GOT3 (cell line): ENCODE measurements around the gene BCL7B.
A peak's percentile ranks its signal among the peaks of the same experiment; 100 is the strongest.
"Not testable (repeated sequence)": the region's sequence is repeated elsewhere in the genome, so short reads cannot be mapped to it uniquely, and the experiment has no call there.

Source experiments
- DNase-seq: peaks from one replicate; lab custom pipeline; 2025; ENCODE audit warnings: mixed read lengths; lab: John Stamatoyannopoulos, UW

Gene BCL7B

DNA sequence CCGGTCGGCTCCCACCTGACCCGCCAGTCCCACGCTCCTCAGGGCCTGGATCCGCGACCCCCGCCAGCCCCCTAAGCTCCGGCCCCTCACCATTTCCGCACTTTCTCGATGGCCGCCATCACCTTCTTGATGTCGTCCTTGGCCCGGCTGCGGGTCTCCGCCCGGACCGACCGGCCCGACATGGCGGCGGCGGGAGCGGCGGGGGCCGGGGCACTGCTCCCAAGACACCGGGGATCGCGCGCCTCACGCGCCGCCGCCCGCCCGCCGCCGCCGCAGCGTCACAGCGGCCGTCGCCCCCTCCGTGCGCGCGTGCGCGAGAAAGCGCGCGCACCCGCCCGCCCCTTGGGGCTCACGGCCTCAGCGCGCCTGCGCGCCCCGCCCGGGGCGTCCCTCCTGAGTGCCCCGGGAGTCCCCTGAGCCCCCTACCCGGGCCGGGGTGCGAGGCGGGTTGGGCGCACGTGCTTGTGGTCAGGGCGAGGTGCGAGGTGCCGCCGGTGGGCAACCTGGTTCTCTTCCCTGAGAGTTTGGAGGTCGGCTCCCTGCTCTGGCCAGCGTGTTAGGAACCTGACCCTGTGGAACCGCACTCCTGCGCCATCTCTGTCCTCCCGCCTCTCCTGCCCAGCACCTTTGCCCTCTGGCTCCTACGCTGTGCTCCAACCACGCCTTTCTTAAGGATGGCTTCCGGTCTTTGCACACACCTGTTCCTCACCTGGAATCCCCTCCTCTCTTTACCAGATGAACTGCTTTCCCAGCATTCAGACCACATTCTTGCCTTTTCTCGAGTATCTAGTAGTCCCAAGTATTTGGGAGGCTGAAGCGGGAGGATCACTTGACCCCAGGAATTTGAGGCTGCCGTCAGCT is at the start of gene BCL7B:
Gene BCL7B (minus strand): TSS at position 294 of the 861 bp plus-strand sequence. CDS start 112 bp downstream, at position 182.
- DNase-seq, result no peak

DNA sequence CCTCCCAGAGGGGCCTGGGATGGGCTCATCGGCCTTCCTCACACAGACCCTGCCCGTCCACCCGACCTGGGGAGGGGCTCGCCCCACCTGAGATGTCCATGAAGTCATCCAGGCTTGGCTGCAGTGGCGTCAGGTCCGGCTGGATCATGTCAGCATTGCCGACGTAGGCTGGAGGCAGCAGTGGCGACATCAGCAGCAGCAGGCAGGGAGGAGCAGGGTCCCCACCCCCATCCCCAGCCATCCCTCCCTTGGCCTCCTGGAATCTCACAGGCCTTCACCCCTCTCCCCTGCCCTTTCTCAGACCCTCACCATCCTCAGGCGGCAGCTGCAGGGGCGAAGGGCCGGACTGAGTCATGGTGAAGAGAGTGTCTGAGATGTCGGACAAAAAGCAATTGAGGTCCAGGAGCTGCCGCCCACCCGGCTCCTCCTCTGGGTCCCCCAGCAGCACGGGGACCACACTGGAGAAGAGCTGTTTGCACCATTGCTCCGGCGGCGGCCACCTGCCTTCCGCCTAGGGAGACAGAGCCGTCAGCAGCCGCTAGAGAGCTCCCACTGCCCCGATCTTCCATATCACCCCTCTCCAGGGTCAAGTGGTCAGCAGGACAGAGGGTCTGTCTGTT is 48.2 kb upstream of the BCL7B start:
- DNase-seq, result no peak

DNA sequence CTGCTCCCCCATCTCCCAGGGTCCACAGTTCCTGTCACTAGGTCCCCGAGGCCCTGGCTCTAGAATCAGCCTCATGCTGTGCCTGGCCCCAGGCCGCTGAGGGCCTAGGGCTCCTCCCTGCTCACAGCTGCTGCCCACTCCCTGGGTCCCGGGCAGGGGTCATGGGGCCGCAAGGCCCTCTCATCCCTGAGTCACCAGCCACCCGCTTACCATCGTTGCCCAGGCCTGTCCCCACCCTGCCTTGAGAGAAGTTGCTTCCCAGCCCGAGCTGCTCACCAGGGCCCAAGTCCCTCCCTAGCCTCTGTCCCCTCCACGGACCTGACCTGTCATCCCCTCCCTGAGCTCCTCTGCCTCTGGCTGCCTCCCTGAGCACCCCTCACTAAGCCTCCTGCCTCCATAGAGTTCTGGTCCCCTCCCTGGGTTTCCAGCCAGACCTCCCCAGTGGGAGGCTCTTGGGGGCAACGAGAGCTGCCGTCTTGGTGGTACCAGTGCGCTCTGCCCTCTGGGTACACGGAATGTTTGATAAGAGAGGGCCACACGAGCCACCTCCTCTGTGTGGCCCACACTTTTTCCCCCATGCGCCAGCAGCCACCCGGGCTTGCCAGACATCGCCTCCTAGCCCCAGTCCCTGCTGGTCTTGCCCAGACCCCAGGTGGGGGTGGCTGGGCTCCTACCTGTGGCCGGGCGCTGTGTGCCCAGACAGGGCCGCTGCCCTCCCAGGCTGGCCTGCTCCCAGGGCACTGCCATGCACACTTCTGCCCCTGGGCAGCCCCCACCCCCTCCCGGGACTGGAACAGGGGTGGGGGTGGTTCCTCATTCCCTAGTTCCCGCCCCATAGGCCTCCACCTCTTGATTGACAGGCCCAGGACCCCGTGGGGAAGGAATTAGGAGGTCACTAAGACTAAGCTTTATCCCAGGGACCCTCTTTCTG is 45.5 kb upstream of the BCL7B start:
- no peak for DNase-seq

DNA sequence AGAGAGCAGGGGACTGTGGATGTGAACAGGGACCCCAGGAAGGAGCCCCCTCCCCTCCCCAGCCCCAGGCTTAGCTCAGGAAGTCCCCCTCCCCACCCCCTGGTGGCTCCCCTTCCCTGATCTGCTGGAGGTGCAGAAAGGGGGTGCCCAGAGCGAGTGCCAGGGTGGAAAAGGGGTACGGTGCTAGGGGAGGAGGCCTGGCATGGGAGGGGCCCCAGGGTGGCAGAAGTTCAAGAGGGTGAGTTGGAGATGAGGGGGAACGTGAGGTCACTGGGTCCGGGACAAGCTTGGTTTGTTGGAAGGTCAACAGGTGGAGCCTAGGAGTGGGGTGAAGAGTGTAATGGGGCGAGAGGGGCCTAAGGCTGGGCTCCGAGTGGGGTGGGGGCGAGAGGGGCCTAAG is 42.4 kb upstream of the BCL7B start:
- DNase-seq, result no peak

DNA sequence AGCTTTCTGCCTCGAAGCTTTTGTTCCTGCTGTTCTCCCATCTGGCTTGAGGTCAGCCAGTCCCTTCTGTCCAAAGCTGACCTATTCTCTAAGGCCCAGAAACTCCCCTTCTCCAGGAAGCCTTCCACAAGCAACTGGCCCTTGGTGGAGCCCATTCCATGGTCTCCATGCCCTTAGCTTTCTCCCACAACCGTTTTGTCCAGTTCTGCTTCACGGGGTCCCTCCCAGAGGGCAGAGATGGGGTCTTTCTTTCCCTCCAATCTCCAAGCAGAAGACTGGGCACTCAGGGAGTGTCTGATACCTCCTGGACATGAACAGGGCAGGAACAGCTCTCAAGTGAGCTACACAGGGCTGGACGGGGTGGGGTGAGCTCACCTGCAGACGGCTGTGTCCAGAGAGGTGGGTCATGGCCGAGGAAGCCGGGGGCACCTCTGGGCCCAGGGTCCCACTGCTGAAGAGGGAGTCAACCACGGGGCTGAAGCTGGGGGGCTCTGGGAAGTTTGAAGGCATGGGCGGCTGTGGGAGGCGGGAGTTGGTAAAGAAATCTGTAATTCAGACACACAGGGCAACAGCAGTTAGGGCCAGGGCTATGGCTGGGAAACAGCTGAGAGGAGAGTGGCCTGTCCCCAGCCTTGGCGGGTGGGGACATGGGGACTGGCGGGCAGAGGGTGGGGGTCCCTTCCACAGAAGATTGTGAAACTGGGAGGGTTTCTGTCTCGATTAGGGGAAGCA is 41.8 kb upstream of the BCL7B start:
- DNase-seq, result no peak

DNA sequence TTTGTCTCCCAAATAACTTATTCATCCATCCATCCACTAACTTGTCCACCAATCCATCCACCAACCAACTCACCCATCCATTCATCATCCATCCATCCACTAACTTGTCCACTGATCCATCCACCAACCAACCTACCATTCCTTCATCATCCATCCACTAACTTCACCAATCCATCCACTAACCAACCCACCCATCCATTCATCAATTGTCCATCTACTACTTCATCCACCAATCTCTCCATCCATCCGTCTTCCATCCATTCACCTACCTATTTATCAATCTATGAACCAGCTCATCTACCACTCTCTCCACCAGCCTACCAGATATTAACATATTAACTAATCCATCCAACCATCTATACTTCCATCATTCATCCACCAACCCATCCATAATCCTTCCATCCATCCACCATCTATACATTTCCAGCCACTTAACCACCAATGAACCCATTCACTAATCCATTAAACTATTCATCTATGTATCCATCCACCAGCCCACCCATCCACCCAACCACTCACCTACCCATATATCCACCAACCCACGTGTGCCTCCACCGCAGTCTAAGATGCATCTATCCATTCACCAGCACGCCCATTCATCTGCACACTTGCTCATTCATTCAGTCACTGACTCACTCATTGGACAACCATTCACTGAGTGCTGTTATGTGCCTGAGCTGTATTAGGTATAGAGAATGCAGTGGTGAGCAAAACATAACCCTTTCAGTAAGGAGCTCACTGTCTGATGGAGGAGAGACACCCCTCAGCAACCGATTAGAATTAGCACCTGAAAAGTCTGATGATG is 40.7 kb upstream of the BCL7B start:
- no peak for DNase-seq

DNA sequence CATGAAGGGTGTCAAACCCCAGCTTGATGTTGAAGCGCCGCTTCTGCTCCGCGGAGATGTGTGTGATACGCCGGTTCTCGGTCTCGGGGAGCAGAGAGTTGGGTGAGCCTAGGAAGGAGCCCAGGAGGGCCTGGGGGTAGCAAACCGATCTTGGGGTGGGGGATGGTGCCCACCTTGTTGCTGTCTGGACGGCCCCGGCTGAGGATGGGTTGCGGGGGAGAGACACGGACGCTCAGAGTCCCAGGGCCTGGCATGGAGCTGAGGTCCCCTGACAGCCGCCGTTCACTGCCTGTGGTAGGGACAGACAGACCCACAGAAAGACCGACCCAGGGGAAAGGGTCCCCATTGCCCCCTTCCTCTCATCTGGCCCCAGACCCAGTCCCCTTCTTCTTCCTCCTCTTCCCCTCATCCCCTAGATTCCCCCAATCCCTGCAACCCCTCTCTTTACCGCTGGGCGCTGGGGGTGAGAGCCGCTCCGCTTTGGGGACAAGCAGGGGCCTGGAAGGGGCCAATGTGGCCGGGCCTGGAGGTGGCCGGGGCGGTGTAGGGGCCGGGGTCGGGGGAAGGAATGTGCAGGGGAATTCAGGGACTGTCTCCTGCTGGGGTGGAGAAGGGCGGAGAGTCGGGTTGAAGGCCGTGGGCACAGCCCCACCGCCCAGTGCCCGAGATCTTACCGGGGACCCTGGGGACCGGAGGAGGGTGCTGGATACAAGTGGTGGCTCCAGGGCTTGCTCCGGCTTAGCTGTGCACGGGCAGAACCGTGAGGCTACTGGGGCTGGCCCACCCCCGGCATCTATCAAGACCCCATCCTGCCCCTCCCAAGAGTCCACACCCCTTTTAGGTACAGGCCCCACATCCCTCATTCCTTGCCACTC is 38.9 kb upstream of the BCL7B start:
- DNase-seq, result no peak

DNA sequence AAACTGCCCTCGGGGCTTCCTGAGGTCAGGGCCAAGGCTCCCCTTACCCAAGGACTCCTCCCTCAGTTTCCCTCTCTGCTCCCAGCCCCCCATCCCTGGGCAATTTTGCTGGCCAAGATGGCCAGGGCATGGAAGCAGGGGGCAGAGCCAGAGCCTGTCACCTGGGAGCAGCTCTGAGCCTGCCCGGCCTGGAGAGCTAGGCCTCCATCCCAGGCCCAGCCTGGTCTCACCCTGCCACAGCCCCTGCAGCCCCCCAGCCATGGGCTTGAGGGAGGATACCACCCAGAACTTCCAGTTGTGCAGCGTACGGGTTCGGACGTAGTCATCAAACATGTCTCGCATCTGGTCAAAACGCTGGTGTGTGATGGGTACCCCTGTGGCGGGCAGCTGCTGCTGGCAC is 37.9 kb upstream of the BCL7B start:
- no peak for DNase-seq

DNA sequence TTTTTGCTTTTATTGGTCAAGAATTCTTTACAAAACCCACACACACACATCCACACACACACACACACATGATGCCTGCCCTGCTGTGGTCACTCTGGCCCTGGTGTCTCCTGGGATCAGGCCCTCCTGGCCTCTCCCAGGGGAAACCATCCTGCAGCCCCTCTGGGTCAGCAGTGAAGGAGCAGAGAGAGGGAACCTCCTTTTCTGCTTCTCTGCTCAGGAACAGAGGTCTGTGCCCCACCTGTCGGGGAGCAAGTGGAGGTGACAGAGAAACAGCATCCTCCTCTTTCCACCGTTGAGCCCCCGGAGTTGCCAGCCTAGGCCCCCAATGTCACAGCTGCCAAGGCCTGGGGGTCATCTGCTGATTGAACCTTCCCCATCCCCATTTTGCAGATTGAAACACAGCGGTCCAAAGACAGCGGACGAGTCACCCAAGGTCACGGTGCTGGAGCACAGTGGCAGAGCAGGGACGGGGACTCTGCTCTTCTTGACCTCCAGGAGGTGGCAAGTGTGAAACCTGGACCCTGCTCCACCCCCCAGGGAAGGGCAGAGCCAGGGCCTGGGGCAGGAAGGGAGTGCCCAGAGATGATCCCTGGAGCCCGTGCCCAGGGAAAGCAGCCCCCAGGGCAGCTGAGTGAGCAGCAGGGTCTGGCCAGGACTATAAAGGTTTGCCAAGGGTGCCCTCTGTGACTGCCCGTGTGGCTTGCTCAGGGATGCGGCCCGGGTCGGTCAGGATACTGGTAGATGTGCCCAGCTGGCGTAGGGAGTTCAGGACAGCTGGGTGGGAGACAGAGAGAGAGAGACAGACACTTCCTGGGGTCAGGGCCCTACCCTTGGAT is 35.9 kb upstream of the BCL7B start:
- DNase-seq, result no peak

DNA sequence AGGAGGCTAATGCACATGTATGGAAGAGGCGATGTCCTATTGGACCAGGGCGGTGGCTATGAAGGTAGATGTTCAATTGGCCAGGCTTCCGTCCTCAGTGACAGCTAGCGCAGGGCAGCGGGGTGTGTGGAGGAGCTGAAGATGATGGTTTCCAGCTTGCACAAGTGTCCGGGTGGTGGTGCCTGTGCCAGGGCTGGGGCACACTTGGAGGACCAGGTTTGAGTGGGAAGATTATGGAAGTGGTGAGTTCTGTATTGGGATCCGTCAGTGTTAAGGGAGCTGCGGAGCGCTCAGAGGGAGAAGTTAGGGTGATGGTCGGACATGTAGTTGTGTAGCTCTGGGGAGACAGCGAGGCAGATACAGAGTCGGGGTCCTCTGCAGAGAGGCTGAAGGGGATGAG is 29.4 kb upstream of the BCL7B start:
- no peak for DNase-seq

DNA sequence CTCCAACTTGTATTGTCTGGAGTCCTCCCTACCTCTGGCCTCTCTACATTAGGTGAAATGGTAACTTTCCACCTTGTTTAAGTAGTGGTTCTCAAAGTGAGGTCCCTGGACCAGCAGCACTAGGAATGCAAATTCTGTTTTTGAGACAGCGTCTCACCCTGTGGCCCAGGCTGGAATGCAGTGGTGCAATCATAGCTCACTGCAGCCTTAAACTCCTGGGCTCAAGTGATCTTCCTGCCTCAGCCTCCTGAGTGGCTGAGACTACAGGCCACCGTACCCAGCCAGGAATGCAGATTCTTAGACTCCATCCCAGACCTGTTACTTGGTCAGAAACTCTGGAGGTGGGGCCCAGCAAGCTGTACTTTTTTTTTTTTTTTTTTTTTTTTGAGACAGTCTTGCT is 27.7 kb upstream of the BCL7B start:
- DNase-seq, result no peak

DNA sequence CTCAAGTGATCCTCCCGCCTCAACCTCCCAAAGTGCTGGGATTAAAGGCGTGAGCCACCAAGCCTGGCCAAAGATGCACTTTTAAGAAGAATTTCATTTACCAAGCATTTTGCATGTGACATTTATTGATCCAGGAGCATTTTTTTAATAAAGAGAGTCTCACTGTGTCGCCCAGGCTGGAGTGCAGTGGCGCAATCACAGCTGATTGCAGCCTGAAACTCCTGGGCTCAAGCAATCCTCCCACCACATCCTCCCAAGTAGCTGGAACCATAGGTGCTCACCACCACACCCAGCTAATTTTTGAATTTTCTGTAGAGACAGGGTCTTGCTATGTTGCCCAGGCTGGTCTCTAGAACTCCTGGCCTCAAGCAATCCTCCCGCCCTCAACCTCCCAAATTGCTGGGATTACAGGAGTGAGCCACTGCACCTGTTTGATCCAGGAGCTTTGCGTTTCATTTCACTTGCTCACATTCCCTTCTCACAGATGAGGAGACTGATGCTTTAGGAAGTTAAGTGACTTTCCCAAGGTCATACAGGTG is 25.2 kb upstream of the BCL7B start:
- no peak for DNase-seq

DNA sequence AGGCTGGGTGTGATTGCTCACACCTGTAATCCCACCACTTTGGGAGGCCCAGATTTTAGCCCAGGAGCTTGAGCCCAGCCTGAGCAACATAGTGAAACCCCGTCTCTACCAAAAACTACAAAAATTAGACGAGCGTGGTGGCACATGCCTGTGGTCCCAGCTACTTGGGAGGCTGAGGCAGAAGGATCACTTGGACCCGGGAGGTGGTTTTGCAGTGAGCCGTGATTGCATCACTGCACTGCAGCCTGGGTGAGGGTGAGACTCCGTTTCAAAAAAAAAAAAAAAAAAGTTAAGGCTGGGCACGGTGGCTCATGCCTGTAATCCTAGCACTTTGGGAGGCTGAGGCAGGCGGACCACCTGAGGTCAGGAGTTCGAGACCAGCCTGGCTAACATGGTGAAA is 23.5 kb upstream of the BCL7B start:
- not testable (repeated sequence) for DNase-seq

DNA sequence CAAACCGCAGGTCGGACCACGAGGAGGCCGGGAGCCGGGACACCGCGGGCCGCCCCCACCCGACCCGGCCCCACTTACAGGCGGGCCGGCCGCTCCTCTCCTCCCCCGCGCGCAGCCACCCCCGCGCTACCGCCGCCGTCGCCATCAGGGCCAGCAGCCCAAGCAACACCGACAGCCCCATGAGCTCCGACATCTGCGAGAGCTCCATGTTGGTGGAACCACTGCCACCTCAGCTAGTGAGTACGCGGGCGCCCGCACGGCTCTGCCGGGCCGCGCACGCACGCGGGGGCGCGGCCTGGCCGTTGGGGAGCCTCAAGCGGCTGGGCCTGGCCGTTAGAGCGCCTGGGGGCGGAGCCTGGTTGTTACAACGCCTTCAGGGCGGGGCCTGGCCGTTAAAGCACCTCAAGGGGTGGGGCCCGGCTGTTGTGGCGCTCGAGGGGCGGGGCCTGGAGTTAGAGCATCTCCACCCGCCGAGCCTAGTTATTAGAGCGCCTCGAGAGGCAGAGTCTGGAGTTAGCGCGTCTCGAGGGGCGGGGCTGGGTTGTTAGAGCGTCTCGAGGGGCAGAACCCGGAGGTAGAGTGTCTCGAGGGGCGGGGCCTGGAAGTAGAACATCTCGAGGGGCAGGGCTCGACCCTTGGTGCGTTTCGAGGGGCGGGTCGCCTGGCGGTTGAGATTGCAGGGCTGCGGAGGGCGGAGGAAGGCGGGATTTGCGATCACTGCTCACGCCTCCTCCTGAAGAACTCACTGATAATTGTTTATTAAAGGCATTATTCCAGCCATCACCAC is 21.0 kb upstream of the BCL7B start, which contains the start of gene TBL2:
Gene TBL2 (minus strand): TSS at position 238 of the 787 bp plus-strand sequence. CDS start 30 bp downstream, at position 208.
- DNase-seq, result peak; percentile 100

DNA sequence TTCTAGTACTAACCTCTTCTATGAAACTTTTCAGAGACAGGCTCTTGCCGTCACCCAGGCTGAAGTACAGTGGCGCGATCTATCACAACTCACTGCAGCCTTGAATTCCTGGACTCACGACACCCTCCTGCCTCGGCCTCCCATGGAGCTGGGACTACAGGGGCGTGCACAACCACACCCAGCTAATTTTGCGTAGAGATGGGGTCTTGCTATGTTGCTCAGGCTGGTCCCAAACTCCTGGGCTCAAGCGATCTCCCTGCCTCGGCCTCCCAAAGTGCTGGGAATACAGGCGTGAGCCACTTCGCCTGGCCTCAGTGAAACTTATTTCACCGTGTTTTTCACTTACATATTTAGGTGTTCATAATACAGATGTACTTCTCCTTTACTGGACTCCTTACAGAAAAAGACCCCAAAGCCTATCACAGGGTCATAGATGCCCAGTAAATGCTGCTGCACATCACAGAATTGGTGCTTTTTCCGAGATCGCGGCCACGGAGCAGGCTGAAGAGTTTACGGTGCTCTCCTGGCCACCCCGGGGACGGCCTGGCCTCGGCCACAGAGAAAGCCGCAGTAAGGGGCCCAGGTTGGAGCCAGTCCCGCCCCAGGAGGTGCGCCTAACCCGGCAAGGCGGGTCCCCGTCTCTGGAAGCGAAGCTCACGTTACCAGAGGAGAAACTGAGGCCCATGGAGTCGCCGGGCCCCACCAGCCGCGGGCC is 20.3 kb upstream of the BCL7B start:
- no peak for DNase-seq

DNA sequence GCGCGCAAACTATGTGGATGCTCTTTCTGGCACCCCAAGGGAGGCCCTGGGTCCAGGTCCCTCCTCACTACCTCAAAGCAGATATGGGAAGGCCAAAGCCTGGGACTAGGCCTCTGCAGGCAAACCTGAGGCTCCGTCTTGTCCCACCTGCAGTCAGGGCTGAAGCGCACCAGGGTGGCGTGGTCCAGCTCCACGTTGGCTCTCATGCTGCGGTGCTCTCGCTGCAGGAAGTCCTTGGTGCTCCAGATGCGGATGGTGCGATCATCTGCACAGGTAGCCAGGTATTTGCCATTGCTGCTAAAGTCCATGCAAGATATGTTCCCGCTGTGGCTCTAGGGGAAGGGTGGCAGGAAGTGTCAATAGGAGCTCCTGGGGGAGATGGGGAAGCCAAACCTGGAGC is 16.3 kb upstream of the BCL7B start:
- no peak for DNase-seq

DNA sequence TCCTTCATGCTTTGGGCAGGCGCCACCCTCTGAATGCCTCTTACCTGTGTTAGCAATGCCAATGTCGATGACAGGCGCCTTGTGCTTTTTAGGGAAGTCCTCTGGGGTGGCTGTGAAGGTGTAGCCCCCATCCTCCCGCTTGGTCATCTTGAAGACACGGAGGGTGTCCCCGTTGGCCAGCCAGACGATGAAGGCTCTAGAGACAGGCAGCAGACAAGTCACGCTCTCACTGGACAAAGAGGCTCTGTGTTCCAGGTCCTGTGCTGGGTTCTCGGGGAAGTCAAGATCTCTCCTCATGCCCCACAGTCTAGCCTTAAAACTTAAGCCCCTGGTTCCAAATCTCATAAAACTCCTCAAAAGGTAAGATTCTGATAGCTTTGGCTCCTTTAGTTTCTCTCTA is 15.8 kb upstream of the BCL7B start:
- DNase-seq, result no peak
